HEK293 (cell line): Measurements from ENCODE around the gene CDH12.

ENCODE experiments used
- CTCF ChIA-PET: fragments of 350-600 bp; formaldehyde crosslinking; extraction: SDS; loops from one replicate; lab custom pipeline; 2021; ENCODE audit warnings: antibody characterized with exemption; lab: Yijun Ruan, JAX
- POLR2A ChIA-PET: fragments of 300-600 bp; formaldehyde crosslinking; extraction: SDS; loops from one replicate; lab custom pipeline; 2020; ENCODE audit warnings: antibody characterized with exemption, inconsistent platforms; lab: Yijun Ruan, JAX
- H3K27ac ChIP-seq: fragments of 200-500 bp; sonication (Bioruptor generic); 2 replicates; pipeline ENCODE4 v1.5.1; 2014; ENCODE audit warnings: low read depth, low read length, control low read depth, inconsistent platforms; ENCODE audit errors: extremely low read depth
- H3K36me3 ChIP-seq, 2 experiments: fragments of 200-500 bp in 1 of 2; sonication (Bioruptor generic) in 1 of 2; 1 replicate in 1 of 2; 2 replicates in 1 of 2; pipeline ENCODE4 v1.5.1; 2014 to 2017; ENCODE audit warnings: inconsistent platforms in 2 of 2, low read length in 2 of 2; ENCODE audit not compliant: control insufficient read depth in 2 of 2, insufficient read depth in 1 of 2
- H3K4me1 ChIP-seq: fragments of 200-500 bp; sonication (Bioruptor generic); 2 replicates; pipeline ENCODE4 v1.5.1; 2014; ENCODE audit warnings: mild to moderate bottlenecking, low read length, inconsistent platforms; ENCODE audit not compliant: control insufficient read depth, insufficient read depth
- H3K4me3 ChIP-seq: 2 replicates; pipeline ENCODE4 v1.5.1; 2011; ENCODE audit warnings: low read depth, mild to moderate bottlenecking, control low read depth, low read length, moderate library complexity
- H3K9me3 ChIP-seq: fragments of 200-500 bp; sonication (Bioruptor generic); 2 replicates; pipeline ENCODE4 v1.5.1; 2014; ENCODE audit warnings: low read depth, low read length, inconsistent platforms; ENCODE audit not compliant: control insufficient read depth, insufficient read depth
- AEBP2 ChIP-seq: fragments of 450-650 bp; formaldehyde crosslinking; IDR thresholded peaks from 2 replicates; pipeline ENCODE4 v1.5.1; 2016; ENCODE audit warnings: missing biosample characterization, missing genetic modification characterization, borderline replicate concordance
- GLIS2 ChIP-seq: fragments of 450-650 bp; formaldehyde crosslinking; IDR thresholded peaks from 2 replicates; pipeline ENCODE4 v1.5.1; 2016; ENCODE audit warnings: missing biosample characterization, missing genetic modification characterization
- HOXA7 ChIP-seq: sonication (generic); formaldehyde crosslinking; IDR thresholded peaks from 2 replicates; pipeline ENCODE4 v1.8.1; 2022; ENCODE audit warnings: missing genetic modification reagents, borderline replicate concordance
- HOXD13 ChIP-seq: sonication (generic); formaldehyde crosslinking; IDR thresholded peaks from 2 replicates; pipeline ENCODE4 v1.8.0; 2022; ENCODE audit warnings: missing genetic modification reagents, borderline replicate concordance
- KLF1 ChIP-seq: fragments of 450-650 bp; formaldehyde crosslinking; IDR thresholded peaks from 2 replicates; pipeline ENCODE4 v1.5.1; 2016; ENCODE audit warnings: missing biosample characterization, missing genetic modification characterization
- KLF10 ChIP-seq: fragments of 450-650 bp; IDR thresholded peaks from 2 replicates; pipeline ENCODE4 v1.5.1; 2018; ENCODE audit warnings: missing biosample characterization, mild to moderate bottlenecking, missing genetic modification characterization
- KLF7 ChIP-seq: fragments of 450-650 bp; formaldehyde crosslinking; IDR thresholded peaks from 2 replicates; pipeline ENCODE4 v1.5.1; 2016; ENCODE audit warnings: missing biosample characterization, missing genetic modification characterization, borderline replicate concordance
- KLF8 ChIP-seq: fragments of 450-650 bp; formaldehyde crosslinking; IDR thresholded peaks from 2 replicates; pipeline ENCODE4 v1.5.1; 2016; ENCODE audit warnings: missing biosample characterization, missing genetic modification characterization
- YY2 ChIP-seq: fragments of 450-650 bp; formaldehyde crosslinking; IDR thresholded peaks from 2 replicates; pipeline ENCODE4 v1.5.1; 2016; ENCODE audit warnings: missing biosample characterization, missing genetic modification characterization
- ZBTB7A ChIP-seq: fragments of 450-650 bp; formaldehyde crosslinking; IDR thresholded peaks from 2 replicates; pipeline ENCODE4 v1.5.1; 2016; ENCODE audit warnings: low read depth, missing biosample characterization, missing genetic modification characterization
- ZFP3 ChIP-seq: fragments of 450-650 bp; formaldehyde crosslinking; IDR thresholded peaks from 2 replicates; pipeline ENCODE4 v1.5.1; 2016; ENCODE audit warnings: low read depth, missing biosample characterization, missing genetic modification characterization
- ZIC2 ChIP-seq: fragments of 450-650 bp; formaldehyde crosslinking; IDR thresholded peaks from 2 replicates; pipeline ENCODE4 v1.5.1; 2016; ENCODE audit warnings: missing biosample characterization, missing genetic modification characterization
- ZNF112 ChIP-seq: fragments of 450-650 bp; formaldehyde crosslinking; IDR thresholded peaks from 2 replicates; pipeline ENCODE4 v1.5.0; 2017; ENCODE audit warnings: missing biosample characterization, missing genetic modification characterization
- ZNF169 ChIP-seq: fragments of 450-650 bp; formaldehyde crosslinking; IDR thresholded peaks from 2 replicates; pipeline ENCODE4 v1.5.1; 2016; ENCODE audit warnings: missing biosample characterization, missing genetic modification characterization
- ZNF211 ChIP-seq: fragments of 450-650 bp; formaldehyde crosslinking; IDR thresholded peaks from 2 replicates; pipeline ENCODE4 v1.5.1; 2016; ENCODE audit warnings: low read depth, missing biosample characterization, missing genetic modification characterization
- ZNF223 ChIP-seq: fragments of 450-650 bp; formaldehyde crosslinking; IDR thresholded peaks from 2 replicates; pipeline ENCODE4 v1.5.1; 2016; ENCODE audit warnings: missing biosample characterization, missing genetic modification characterization
- ZNF280D ChIP-seq: fragments of 450-650 bp; formaldehyde crosslinking; IDR thresholded peaks from 2 replicates; pipeline ENCODE4 v1.5.1; 2016; ENCODE audit warnings: missing biosample characterization, missing genetic modification characterization
- ZNF48 ChIP-seq: fragments of 450-650 bp; formaldehyde crosslinking; IDR thresholded peaks from 2 replicates; pipeline ENCODE4 v1.5.1; 2016; ENCODE audit warnings: missing biosample characterization, missing genetic modification characterization
- ZNF521 ChIP-seq: fragments of 450-650 bp; formaldehyde crosslinking; IDR thresholded peaks from 2 replicates; pipeline ENCODE4 v1.5.1; 2017; ENCODE audit warnings: missing biosample characterization, mild to moderate bottlenecking, missing genetic modification characterization
- ZNF558 ChIP-seq: fragments of 450-650 bp; formaldehyde crosslinking; IDR thresholded peaks from 2 replicates; pipeline ENCODE4 v1.5.1; 2016; ENCODE audit warnings: missing biosample characterization, missing genetic modification characterization
- ZNF621 ChIP-seq: fragments of 450-650 bp; formaldehyde crosslinking; IDR thresholded peaks from 2 replicates; pipeline ENCODE4 v1.5.1; 2017; ENCODE audit warnings: missing biosample characterization, missing genetic modification characterization
- ZNF623 ChIP-seq: fragments of 450-650 bp; formaldehyde crosslinking; IDR thresholded peaks from 2 replicates; pipeline ENCODE4 v1.5.1; 2016; ENCODE audit warnings: missing biosample characterization, missing genetic modification characterization
- ZNF645 ChIP-seq: fragments of 450-650 bp; formaldehyde crosslinking; IDR thresholded peaks from 2 replicates; pipeline ENCODE4; 2016; ENCODE audit warnings: missing biosample characterization, missing genetic modification characterization
- ZNF692 ChIP-seq: fragments of 450-650 bp; formaldehyde crosslinking; IDR thresholded peaks from 2 replicates; pipeline ENCODE4 v1.5.1; 2016; ENCODE audit warnings: missing biosample characterization, missing genetic modification characterization
- ZSCAN30 ChIP-seq: fragments of 450-650 bp; IDR thresholded peaks from 2 replicates; pipeline ENCODE4 v1.5.1; 2018; ENCODE audit warnings: missing biosample characterization, mild to moderate bottlenecking, missing genetic modification characterization, moderate library complexity

Gene CDH12

GRCh38 chr5:22554475-22554874, 298.7 kb downstream of the CDH12 start:
- POLR2A ChIA-PET, result no interaction called here
- CTCF ChIA-PET, result no interaction called here
- no peak for TF ChIP-seq ZNF623 (tag by site-specific recombination)
- no peak for TF ChIP-seq ZBTB7A (tag by site-specific recombination)
- no peak for TF ChIP-seq ZNF48
- no peak for TF ChIP-seq ZNF211 (tag by site-specific recombination)
- TF ChIP-seq KLF7 (tag by site-specific recombination), result no peak
- TF ChIP-seq KLF8 (tag by site-specific recombination), result no peak
- TF ChIP-seq HOXA7 (CRISPR knock-in tag), result no peak
- no peak for TF ChIP-seq ZNF621 (tag by site-specific recombination)

GRCh38 chr5:22549876-22550671, 303.1 kb downstream of the CDH12 start:
- Histone ChIP-seq H3K9me3 (no peaks in the 10 kb centered on the region), H3K27ac (no peak overlapping the region), H3K4me1 (no peaks in the 10 kb centered on the region), H3K4me3 (no peak overlapping the region), H3K36me3 (no peaks in the 10 kb centered on the region)
- TF ChIP-seq GLIS2 (no peak), ZNF112 (tag by site-specific recombination) (no peak), ZNF692 (tag by site-specific recombination) (no peak), YY2 (no peak), AEBP2 (no peak), ZNF223 (tag by site-specific recombination) (no peak), KLF10 (tag by site-specific recombination) (no peak), ZNF169 (tag by site-specific recombination) (no peak), ZNF48 (no peak), ZNF558 (tag by site-specific recombination) (no peak), KLF1 (no peak)
- ChIA-PET CTCF (no interaction called here), POLR2A (no interaction called here)

More at GRCh38 chr5:22554475-22554874, 298.7 kb downstream of the CDH12 start:
- Histone ChIP-seq H3K4me1 (no peaks in the 10 kb centered on the region), H3K36me3 (no peaks in the 10 kb centered on the region), H3K27ac (no peak overlapping the region), H3K9me3 (no peaks in the 10 kb centered on the region), H3K4me3 (no peak overlapping the region)

GRCh38 chr5:22542340-22542739, 310.8 kb downstream of the CDH12 start:
- no peaks in the 10 kb centered on the region for H3K9me3 ChIP-seq
- ChIA-PET CTCF (interaction anchor here (0.7 kb wide), 1 partner anchor 9 kb away, joined by 3 read pairs; no protein-coding TSS in a partner anchor), POLR2A (no interaction called here)
- no peaks in the 10 kb centered on the region for H3K4me1 ChIP-seq
- H3K4me3 ChIP-seq, result no peak overlapping the region
- H3K27ac ChIP-seq, result no peak overlapping the region
- no peaks in the 10 kb centered on the region for H3K36me3 ChIP-seq
- TF ChIP-seq HOXD13 (CRISPR knock-in tag) (no peak), ZFP3 (tag by site-specific recombination) (no peak), ZNF280D (tag by site-specific recombination) (no peak), ZNF521 (tag by site-specific recombination) (no peak), ZNF645 (tag by site-specific recombination) (no peak), ZIC2 (no peak), ZNF48 (no peak), ZSCAN30 (tag by site-specific recombination) (no peak)
